EL (cell line): ENCODE data around the gene ASTN2.
A peak's percentile ranks its signal among the peaks of the same experiment; 100 is the strongest.

Experiments used
- DNase-seq: peaks from one replicate; pipeline ENCODE4 v3.0.0-alpha.2; 2016

The ASTN2 gene

GRCh38 chr9:116389541-116390302 lies 1025.1 kb downstream of the ASTN2 start:
- DNase-seq = no peak

- peak; percentile 28 for DNase-seq
Measured at GRCh38 chr9:116387934-116388698, 1026.7 kb downstream of the ASTN2 start.

- DNase-seq = no peak
Measured at GRCh38 chr9:116383936-116384335, 1030.9 kb downstream of the ASTN2 start.

GRCh38 chr9:116383133-116383532 lies 1031.7 kb downstream of the ASTN2 start:
- DNase-seq = no peak

- no peak for DNase-seq
Measured at GRCh38 chr9:116382053-116382452, 1032.8 kb downstream of the ASTN2 start.

GRCh38 chr9:116381350-116381749 lies 1033.5 kb downstream of the ASTN2 start:
- no peak for DNase-seq

GRCh38 chr9:116380496-116380995 lies 1034.3 kb downstream of the ASTN2 start:
- DNase-seq = no peak

GRCh38 chr9:116379821-116380220 lies 1035.0 kb downstream of the ASTN2 start:
- no peak for DNase-seq

GRCh38 chr9:116378873-116379272 lies 1036.0 kb downstream of the ASTN2 start:
- no peak for DNase-seq

- DNase-seq = peak; percentile 79
Measured at GRCh38 chr9:116377179-116377798, 1037.6 kb downstream of the ASTN2 start.
